Testis (tissue), 3 donors: Measurements from ENCODE around the gene OXSR1. TPM values are rescaled to one million over a fixed set of nuclear protein-coding genes. Genes with fewer than 3 reads are reported as not detected.

ENCODE experiments used
- DNase-seq: peaks from one replicate; pipeline ENCODE4 v3.0.0-alpha.2; 2019
- H3K27ac ChIP-seq, 2 donors: fragments of 200-600 bp; sonication (generic); one replicate each; pipeline ENCODE4 v1.5.1; 2019
- H3K27me3 ChIP-seq: fragments of 200-600 bp; sonication (generic); one replicate; pipeline ENCODE4 v1.5.1; 2019
- H3K36me3 ChIP-seq: fragments of 200-600 bp; sonication (generic); one replicate; pipeline ENCODE4 v1.5.1; 2017; ENCODE audit warnings: low read depth; ENCODE audit errors: missing control alignments
- H3K4me1 ChIP-seq: fragments of 200-600 bp; sonication (generic); one replicate; pipeline ENCODE4 v1.5.1; 2019
- H3K4me3 ChIP-seq, 2 donors: fragments of 200-600 bp; sonication (generic); one replicate each; pipeline ENCODE4 v1.5.1; 2017 to 2019
- H3K9me3 ChIP-seq: fragments of 200-600 bp; sonication (generic); one replicate; pipeline ENCODE4 v1.5.1; 2017
- CTCF ChIP-seq, 3 experiments: fragments of 450-650 bp in 2 of 3; fragments of 200-600 bp in 1 of 3; sonication (generic) in 1 of 3; IDR thresholded peaks; one replicate each; pipeline ENCODE4 v1.5.1; 2016 to 2019; ENCODE audit warnings: antibody characterized with exemption in 3 of 3, mild to moderate bottlenecking in 2 of 3, moderate library complexity in 1 of 3
- POLR2A ChIP-seq: fragments of 450-650 bp; IDR thresholded peaks from one replicate; pipeline ENCODE4 v1.6.1; 2017; ENCODE audit warnings: antibody characterized with exemption, mild to moderate bottlenecking, moderate library complexity
- WGBS, 2 donors: methylation state at CpG; one replicate each; pipeline ENCODE4 v1.1.5; 2018; 5-methylcytosine and 5-hydroxymethylcytosine counted together
- intact Hi-C: fragments of 100-400 bp; cut with DNase I; formaldehyde crosslinking; loops from one replicate; pipeline ENCODE4 v1.15.1; 2023; ENCODE audit warnings: low total_unique reads
- polyA plus RNA-seq: library from polyadenylated mRNA; stranded (reverse); fragments of 350-450 nt; fragmentation: Illumina TruSeq; extraction: RNeasy Lipid Tissue Mini Kit (QIAGEN cat#74804); gene quantifications from one replicate; pipeline ENCODE4 v1.2.3, GENCODE V29; 2014; ENCODE audit warnings: low read depth, low replicate concordance; ENCODE audit not compliant: insufficient read depth
- total RNA-seq, 2 donors: library from RNA; depleted of rRNA; stranded (reverse); fragments of >200 nt; gene quantifications; one replicate each; pipeline ENCODE4 v1.2.3, GENCODE V29; 2016

Gene OXSR1
- total and polyA plus RNA-seq, 3 donors from 2014 or later, result 26.0 to 48.7 (median 39.7) TPM

- Histone ChIP-seq H3K27me3 (no peaks in the 10 kb centered on the region), H3K4me3 (no peak overlapping the region), H3K27ac (no peak overlapping the region), H3K9me3 (no peaks in the 10 kb centered on the region), H3K36me3 (no peaks in the 10 kb centered on the region), H3K4me1 (no peaks in the 10 kb centered on the region)
- intact Hi-C loops, result no loop called here
- no peak for TF ChIP-seq CTCF (IDR thresholded peaks at IDR 0.05)
- TF ChIP-seq POLR2A, result no peak
- 86 to 92% methylated on average over 4 of the region's 4 CpGs for WGBS, 2 donors
- no peak for DNase-seq
Measured at GRCh38 chr3:38170722-38171121, 5.4 kb downstream of the OXSR1 start.

DNA sequence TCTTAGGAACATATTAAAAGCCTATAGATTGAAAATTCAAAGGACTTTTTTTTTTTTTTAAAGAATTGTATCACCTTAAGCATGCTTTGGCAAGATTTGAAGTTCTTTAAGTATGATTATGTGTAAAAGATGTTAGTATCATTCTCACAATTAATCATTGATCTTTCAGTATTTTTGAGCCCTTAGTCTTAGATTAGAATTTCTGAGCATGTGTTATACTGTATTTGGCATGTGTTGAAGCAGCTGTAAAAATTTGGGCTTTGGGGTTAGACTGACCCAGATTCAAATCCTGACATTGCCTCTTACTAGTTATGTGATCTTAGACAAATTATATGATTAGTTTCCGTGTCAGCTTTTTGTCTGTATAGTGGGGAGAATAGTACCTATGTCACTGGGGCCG is 6.3 kb downstream of the OXSR1 start:
- no peak for TF ChIP-seq POLR2A
- TF ChIP-seq CTCF (IDR thresholded peaks at IDR 0.05), result no peak

DNA sequence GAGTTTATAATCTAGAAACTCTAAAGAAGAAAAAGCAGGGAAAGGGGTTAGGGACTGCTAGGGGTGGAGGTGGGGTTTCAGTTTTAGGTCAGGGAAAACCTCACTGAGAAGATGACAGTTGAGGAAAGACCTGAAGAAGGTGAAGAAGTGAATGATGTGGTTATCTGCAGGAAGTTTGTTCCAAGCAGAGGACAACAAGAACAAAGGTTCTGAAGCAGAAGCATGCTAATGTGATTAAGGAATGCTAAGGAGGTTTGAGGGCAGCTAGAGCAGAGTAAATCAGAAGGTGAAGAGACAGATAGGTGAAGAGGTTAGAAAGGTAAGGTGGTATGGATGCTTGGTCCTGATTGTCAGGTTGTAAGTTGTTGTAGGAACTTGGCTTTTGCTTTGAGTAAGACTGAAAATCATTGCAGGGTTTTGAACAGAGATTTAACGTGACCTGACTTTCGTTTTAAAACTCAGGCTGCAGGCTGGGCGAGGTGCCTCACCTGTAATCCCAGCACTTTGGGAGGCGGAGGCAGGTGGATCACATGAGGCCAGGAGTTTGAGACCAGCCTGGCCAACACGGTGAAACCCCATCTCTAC is 8.6 kb downstream of the OXSR1 start:
- Histone ChIP-seq H3K4me1 (no peaks in the 10 kb centered on the region), H3K27ac (no peak overlapping the region), H3K27me3 (no peaks in the 10 kb centered on the region), H3K36me3 (no peaks in the 10 kb centered on the region), H3K4me3 (no peak overlapping the region), H3K9me3 (no peaks in the 10 kb centered on the region)
- intact Hi-C loops, result no loop called here
- no peak for DNase-seq
- WGBS, 2 donors, result 89 to 91% methylated on average over 5 of the region's 5 CpGs
- TF ChIP-seq CTCF (IDR thresholded peaks at IDR 0.05) (no peak), POLR2A (no peak)

More for the DNA sequence above, 6.3 kb downstream of the OXSR1 start:
- DNase-seq, result no peak
- intact Hi-C loops, result no loop called here
- no peaks in the 10 kb centered on the region for H3K4me1 ChIP-seq
- H3K27ac ChIP-seq, result no peak overlapping the region
- H3K9me3 ChIP-seq, result no peaks in the 10 kb centered on the region
- no peak overlapping the region for H3K4me3 ChIP-seq
- 93 to 94% methylated on average over 2 of the region's 2 CpGs for WGBS, 2 donors
- H3K36me3 ChIP-seq, result no peaks in the 10 kb centered on the region
- no peaks in the 10 kb centered on the region for H3K27me3 ChIP-seq

DNA sequence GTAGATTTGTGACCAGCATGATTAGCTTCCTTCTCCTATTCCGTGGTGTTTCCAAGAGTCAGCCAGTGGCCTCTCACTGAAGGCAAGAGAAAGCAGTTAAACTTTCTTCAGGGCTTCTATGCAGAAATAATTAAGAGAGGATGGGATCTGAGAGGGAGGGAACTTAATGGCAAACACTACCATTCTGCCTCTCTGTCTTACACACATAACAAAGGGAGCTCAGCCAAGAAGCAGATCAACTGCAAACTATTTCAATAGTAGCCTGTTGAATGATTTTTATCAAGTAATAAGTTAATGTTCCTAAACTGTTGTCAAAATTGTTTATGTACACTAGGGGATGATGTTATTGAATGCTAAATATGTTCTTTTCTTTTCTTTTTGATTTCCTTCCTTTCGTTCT is 11.8 kb downstream of the OXSR1 start:
- no peak overlapping the region for H3K4me3 ChIP-seq
- no peaks in the 10 kb centered on the region for H3K36me3 ChIP-seq
- TF ChIP-seq POLR2A (no peak), CTCF (IDR thresholded peaks at IDR 0.05) (no peak)
- H3K4me1 ChIP-seq, result no peaks in the 10 kb centered on the region
- intact Hi-C loops, result no loop called here
- H3K9me3 ChIP-seq, result no peaks in the 10 kb centered on the region
- H3K27ac ChIP-seq, result no peak overlapping the region
- no peaks in the 10 kb centered on the region for H3K27me3 ChIP-seq
- DNase-seq, result no peak
- WGBS, 2 donors, result 27 to 38% methylated on average over 2 of the region's 2 CpGs

DNA sequence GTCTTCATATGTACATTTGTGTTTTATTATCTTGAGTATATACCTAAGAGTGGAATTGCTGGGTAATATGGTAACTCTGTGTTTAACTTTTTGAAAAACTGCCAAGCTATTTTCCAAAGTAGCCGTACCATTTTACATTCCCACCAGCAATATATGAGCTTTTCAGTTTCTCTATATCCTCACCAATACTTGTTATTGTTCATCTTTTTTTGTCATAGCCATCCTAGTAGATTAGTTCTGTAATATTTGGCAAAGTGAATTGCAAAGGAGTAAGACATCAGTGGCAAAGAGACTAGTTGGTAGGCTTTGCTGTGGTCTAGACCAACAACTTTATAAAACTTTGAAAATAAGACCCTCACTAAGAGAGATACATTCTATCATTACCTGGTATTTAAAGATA is 21.4 kb downstream of the OXSR1 start:
- intact Hi-C loops, result no loop called here
- H3K27me3 ChIP-seq, result no peaks in the 10 kb centered on the region
- WGBS, 2 donors, result 96 to 100% methylated on average over 1 of the region's 1 CpG
- DNase-seq, result no peak
- no peaks in the 10 kb centered on the region for H3K9me3 ChIP-seq
- no peak overlapping the region for H3K4me3 ChIP-seq
- H3K27ac ChIP-seq, result no peak overlapping the region
- no peaks in the 10 kb centered on the region for H3K36me3 ChIP-seq
- no peaks in the 10 kb centered on the region for H3K4me1 ChIP-seq
- TF ChIP-seq POLR2A (no peak), CTCF (IDR thresholded peaks at IDR 0.05) (no peak)
